GM12878 (cell line): Measurements from ENCODE around the gene PLCD1. TPM values are rescaled to one million over a fixed set of nuclear protein-coding genes. Genes with fewer than 3 reads are reported as not detected.

ENCODE experiments used
- ATAC-seq: fragments of 200-7000 bp; cut with Tn5 transposase; 3 replicates; pipeline ENCODE4 v1.9.1; 2020; ENCODE audit warnings: mild to moderate bottlenecking, moderate library complexity
- BruUV-seq: library from RNA; stranded (reverse); fragments of 400-500 nt; replicated peaks from 2 replicates; lab custom pipeline; 2021; lab: Mats Ljungman, UMichigan
- CTCF ChIA-PET: fragments of 300-600 bp; sonication (Branson Sonifier 250); formaldehyde crosslinking; extraction: SDS; loops from one replicate; lab custom pipeline; 2021; ENCODE audit warnings: inconsistent platforms; lab: Yijun Ruan, JAX
- POLR2A ChIA-PET: fragments of 350-600 bp; formaldehyde crosslinking; extraction: SDS; loops from one replicate; lab custom pipeline; 2021; ENCODE audit warnings: inconsistent platforms; lab: Charles Lee
- RAD21 ChIA-PET: fragments of 300-600 bp; sonication (Branson Sonifier 250); formaldehyde crosslinking; loops from one replicate; lab custom pipeline; 2023; ENCODE audit warnings: antibody characterized with exemption; ENCODE audit not compliant: unreplicated experiment; lab: Charles Lee
- SMC1A ChIA-PET: fragments of 300-600 bp; sonication (Branson Sonifier 250); formaldehyde crosslinking; loops from one replicate; lab custom pipeline; 2023; ENCODE audit not compliant: unreplicated experiment, uncharacterized antibody; lab: Charles Lee
- DNase-seq: peaks from one replicate; pipeline ENCODE4 v3.0.0-alpha.2; 2011; ENCODE audit warnings: low read depth, low spot score
- FAIRE-seq: peaks from 3 replicates; lab custom pipeline; 2011; peaks lifted over from hg19 to GRCh38; lab: Jason Lieb, UNC
- H2AFZ ChIP-seq: 2 replicates; pipeline ENCODE4 v1.6.0; 2011; ENCODE audit warnings: low read depth, low read length, control low read depth; ENCODE audit not compliant: control insufficient read depth
- H3K27ac ChIP-seq: 2 replicates; pipeline ENCODE4 v1.5.1; 2011; ENCODE audit warnings: control low read depth; ENCODE audit not compliant: control insufficient read depth, insufficient read depth
- H3K27me3 ChIP-seq, 2 experiments: replicated peaks in 1 of 2; 2 replicates each; pipeline versions ENCODE4 v1.6.0 to v1.6.1; 2011; ENCODE audit warnings: low read length in 1 of 2; ENCODE audit not compliant: control insufficient read depth in 2 of 2, insufficient read depth in 2 of 2
- H3K36me3 ChIP-seq, 2 experiments: 2 replicates each; pipeline ENCODE4 v1.5.1; 2011; ENCODE audit warnings: low read length in 1 of 2; ENCODE audit not compliant: control insufficient read depth in 2 of 2, insufficient read depth in 2 of 2
- H3K4me1 ChIP-seq: 2 replicates; pipeline ENCODE4 v1.6.1; 2011; ENCODE audit warnings: mild to moderate bottlenecking, low read length, moderate library complexity, mixed read lengths; ENCODE audit not compliant: control insufficient read depth, insufficient read depth
- H3K4me2 ChIP-seq: 2 replicates; pipeline ENCODE4 v1.6.0; 2011; ENCODE audit warnings: control low read depth; ENCODE audit not compliant: control insufficient read depth, insufficient read depth
- H3K4me3 ChIP-seq: fragments of 200-600 bp; sonication (generic); 2 replicates; pipeline ENCODE4 v1.5.1; 2016
- H3K79me2 ChIP-seq: 2 replicates; pipeline ENCODE4 v1.6.0; 2011; ENCODE audit warnings: low read length; ENCODE audit not compliant: control insufficient read depth, insufficient read depth
- H3K9ac ChIP-seq: 2 replicates; pipeline ENCODE4 v1.8.0; 2011; ENCODE audit warnings: low read length, control low read depth, mixed read lengths; ENCODE audit not compliant: control insufficient read depth, insufficient read depth
- H3K9me3 ChIP-seq: replicated peaks from 3 replicates; pipeline ENCODE4 v1.5.1; 2011; ENCODE audit warnings: mild to moderate bottlenecking, low read length; ENCODE audit not compliant: control insufficient read depth, insufficient read depth
- H4K20me1 ChIP-seq: 2 replicates; pipeline ENCODE4 v1.6.0; 2011; ENCODE audit not compliant: control insufficient read depth, insufficient read depth
- CHD4 ChIP-seq: fragments of 200-600 bp; sonication (generic); IDR thresholded peaks from 2 replicates; pipeline ENCODE4 v1.6.1; 2016; ENCODE audit warnings: mild to moderate bottlenecking
- DPF2 ChIP-seq: fragments of 450-650 bp; IDR thresholded peaks from 2 replicates; pipeline ENCODE4 v1.6.1; 2017; ENCODE audit warnings: mild to moderate bottlenecking
- RELA ChIP-seq: fragments of 450-650 bp; IDR thresholded peaks from 2 replicates; pipeline ENCODE4 v1.8.0; 2014; ENCODE audit warnings: borderline replicate concordance; ENCODE audit not compliant: partially characterized antibody
- SRF ChIP-seq, 2 experiments: IDR thresholded peaks; 2 replicates each; pipeline ENCODE4 v1.6.1; 2011; ENCODE audit warnings: low read depth in 2 of 2, low read length in 2 of 2, mild to moderate bottlenecking in 1 of 2, moderate library complexity in 1 of 2
- TBL1XR1 ChIP-seq: IDR thresholded peaks from 2 replicates; pipeline ENCODE4 v1.6.1; 2012; ENCODE audit warnings: low read depth, low read length, improper control_type of control experiment
- WGBS: methylation state at CpG from one replicate; pipeline ENCODE4 v1.1.6; 2016; ENCODE audit warnings: low lambda C conversion rate; ENCODE audit not compliant: insufficient replicate concordance, insufficient coverage; ENCODE audit errors: missing lambda C conversion rate; 5-methylcytosine and 5-hydroxymethylcytosine counted together
- in situ Hi-C: fragments of 300-500 bp; cut with MboI; formaldehyde crosslinking; loops from 9 replicates; pipeline ENCODE4 v1.14.3; 2018; ENCODE audit warnings: mixed read lengths
- intact Hi-C: fragments of 100-400 bp; cut with micrococcal nuclease; formaldehyde crosslinking; loops from one replicate; pipeline ENCODE4 v1.14.2; 2022; ENCODE audit not compliant: unreplicated experiment
- polyA plus RNA-seq, 11 experiments: library from polyadenylated mRNA; depleted of rRNA in 4 of 11; unstranded in 6 of 11; stranded (reverse) in 5 of 11; fragments of >200 nt; fragmentation: Nextera tagmentation in 4 of 11; fragmentation: Illumina TruSeq in 1 of 11; extraction: Ambion mirVana in 4 of 11; extraction: Trizol in 1 of 11; gene quantifications; 1 replicate in 1 of 11; 2 replicates in 10 of 11; pipeline versions ENCODE4 v1.2.1 to v1.2.3, GENCODE V29; 2011 to 2016; ENCODE audit warnings: inconsistent platforms in 2 of 11, missing spikeins in 2 of 11, low read depth in 1 of 11
- total RNA-seq, 4 experiments: library from RNA; depleted of rRNA in 3 of 4; stranded (reverse); fragments of >200 nt in 3 of 4; fragmentation: Illumina TruSeq in 1 of 4; extraction: Trizol in 1 of 4; gene quantifications; 2 replicates each; pipeline versions ENCODE4 v1.2.1 to v1.2.3, GENCODE V29; 2013 to 2021

The PLCD1 gene
- total and polyA plus RNA-seq, 10 of the 15 experiments (the other 5 are each of a cell fraction or from before 2014, with no cell fraction given) = 0.20 to 3.9 (median 1.2) TPM; not detected in 1

- Histone ChIP-seq H3K4me2 (no peak overlapping the region), H3K79me2 (no peaks in the 10 kb centered on the region), H3K27me3 (no peaks in the 10 kb centered on the region), H3K9ac (no peak overlapping the region), H3K9me3 (no peaks in the 10 kb centered on the region; the same call in 2 of the 3 replicates), H3K4me1 (no peaks in the 10 kb centered on the region; the same call in none of the 2 replicates), H3K4me3 (no peak overlapping the region), H4K20me1 (no peaks in the 10 kb centered on the region), H3K27ac (no peak overlapping the region), H3K36me3 (no peaks in the 10 kb centered on the region), H2AFZ (no peak overlapping the region)
- POLR2A ChIA-PET = no interaction called here
- in situ Hi-C loops = no loop called here
- WGBS = 57% methylated on average over 13 of the region's 13 CpGs
- SMC1A ChIA-PET = no interaction called here
- ATAC-seq = no peak
- RAD21 ChIA-PET = no interaction called here
- no peak for DNase-seq
- intact Hi-C loops = no loop called here
- no TSS peak for BruUV-seq
- CTCF ChIA-PET = interaction anchor here (1.0 kb wide), 1 partner anchor 21 kb away, joined by 4 read pairs; no protein-coding TSS in a partner anchor
- FAIRE-seq = no peak
- peak; percentile 23 to 54; a peak in 2 of 4 replicates for TF ChIP-seq SRF (IDR thresholded peaks at IDR 0.05; ENCODE audit: low read depth in 2 of 2, low read length in 2 of 2)
- TF ChIP-seq RELA = no peak
Measured at GRCh38 chr3:38018296-38019266, 10.9 kb downstream of the PLCD1 start.

GRCh38 chr3:38017445-38018295, 11.8 kb downstream of the PLCD1 start:
- H3K9ac ChIP-seq = no peak overlapping the region

More at GRCh38 chr3:38017445-38018295, 11.8 kb downstream of the PLCD1 start:
- H2AFZ ChIP-seq = no peak overlapping the region
- no peaks in the 10 kb centered on the region for H3K79me2 ChIP-seq
- 52% methylated on average over 9 of the region's 9 CpGs for WGBS
- ChIA-PET POLR2A (no interaction called here), SMC1A (no interaction called here), CTCF (no interaction called here), RAD21 (no interaction called here)
- ATAC-seq (no peak), FAIRE-seq (no peak), DNase-seq (no peak)
- TF ChIP-seq TBL1XR1 = no peak
- TF ChIP-seq CHD4 = no peak
- no peak for TF ChIP-seq DPF2
- no peak overlapping the region for H3K4me3 ChIP-seq
- H3K4me1 ChIP-seq = no peaks in the 10 kb centered on the region
- intact Hi-C loops (no loop called here), in situ Hi-C loops (no loop called here)
- H3K4me2 ChIP-seq = no peak overlapping the region
- no TSS peak for BruUV-seq
- H3K36me3 ChIP-seq = no peaks in the 10 kb centered on the region
- no peaks in the 10 kb centered on the region for H3K27me3 ChIP-seq
- no peaks in the 10 kb centered on the region; the same call in 2 of the 3 replicates for H3K9me3 ChIP-seq
- no peaks in the 10 kb centered on the region for H4K20me1 ChIP-seq
- no peak overlapping the region for H3K27ac ChIP-seq
